ENCODE data around the gene GTPBP10. TPM values are rescaled to one million over a fixed set of nuclear protein-coding genes. Genes with fewer than 3 reads are reported as not detected.

The GTPBP10 gene
- total and polyA plus RNA-seq, 12 donors, result 7.2 to 32.8 (median 22.0) TPM

DNA sequence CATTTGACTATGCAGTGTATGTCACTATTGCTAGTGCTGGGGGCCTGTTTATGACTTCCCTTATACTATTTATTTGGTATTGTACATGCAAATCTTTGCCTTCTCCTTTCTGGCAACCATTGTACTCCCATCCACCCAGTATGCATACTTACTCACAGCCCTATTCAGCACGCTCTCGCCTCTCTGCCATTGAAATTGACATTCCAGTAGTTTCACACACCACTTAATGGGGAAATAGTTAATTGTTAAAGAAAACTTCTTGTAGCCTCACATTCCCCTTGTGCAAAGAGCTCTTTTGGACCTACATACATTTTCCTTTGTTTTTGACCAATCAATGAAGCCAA is 66.6 kb downstream of the GTPBP10 start:
- TF ChIP-seq, protein P1, sequence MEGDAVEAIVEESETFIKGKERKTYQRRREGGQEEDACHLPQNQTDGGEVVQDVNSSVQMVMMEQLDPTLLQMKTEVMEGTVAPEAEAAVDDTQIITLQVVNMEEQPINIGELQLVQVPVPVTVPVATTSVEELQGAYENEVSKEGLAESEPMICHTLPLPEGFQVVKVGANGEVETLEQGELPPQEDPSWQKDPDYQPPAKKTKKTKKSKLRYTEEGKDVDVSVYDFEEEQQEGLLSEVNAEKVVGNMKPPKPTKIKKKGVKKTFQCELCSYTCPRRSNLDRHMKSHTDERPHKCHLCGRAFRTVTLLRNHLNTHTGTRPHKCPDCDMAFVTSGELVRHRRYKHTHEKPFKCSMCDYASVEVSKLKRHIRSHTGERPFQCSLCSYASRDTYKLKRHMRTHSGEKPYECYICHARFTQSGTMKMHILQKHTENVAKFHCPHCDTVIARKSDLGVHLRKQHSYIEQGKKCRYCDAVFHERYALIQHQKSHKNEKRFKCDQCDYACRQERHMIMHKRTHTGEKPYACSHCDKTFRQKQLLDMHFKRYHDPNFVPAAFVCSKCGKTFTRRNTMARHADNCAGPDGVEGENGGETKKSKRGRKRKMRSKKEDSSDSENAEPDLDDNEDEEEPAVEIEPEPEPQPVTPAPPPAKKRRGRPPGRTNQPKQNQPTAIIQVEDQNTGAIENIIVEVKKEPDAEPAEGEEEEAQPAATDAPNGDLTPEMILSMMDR (IDR thresholded peaks at IDR 0.05), result no peak
- TF ChIP-seq POLR2A (IDR thresholded peaks at IDR 0.05), result no peak
- no peaks in the 10 kb centered on the region for H3K27me3 ChIP-seq
- no peak for DNase-seq
- H3K27ac ChIP-seq, result no peak overlapping the region
- H3K36me3 ChIP-seq (replicated peaks in 1 of 2), result peaks cover 0 to 21% of the 10 kb centered on the region in 2 donors
- no peak overlapping the region for H3K4me3 ChIP-seq
- WGBS, 4 donors, result 93 to 99% (median 97%) methylated on average over 2 of the region's 2 CpGs
- no peaks in the 10 kb centered on the region for H3K9me3 ChIP-seq (replicated peaks in 1 of 3)
- intact Hi-C loops (cut with DNase I), result no loop called here
- peaks cover 0 to 16% of the 10 kb centered on the region in 2 donors for H3K4me1 ChIP-seq (replicated peaks in 1 of 2)

DNA sequence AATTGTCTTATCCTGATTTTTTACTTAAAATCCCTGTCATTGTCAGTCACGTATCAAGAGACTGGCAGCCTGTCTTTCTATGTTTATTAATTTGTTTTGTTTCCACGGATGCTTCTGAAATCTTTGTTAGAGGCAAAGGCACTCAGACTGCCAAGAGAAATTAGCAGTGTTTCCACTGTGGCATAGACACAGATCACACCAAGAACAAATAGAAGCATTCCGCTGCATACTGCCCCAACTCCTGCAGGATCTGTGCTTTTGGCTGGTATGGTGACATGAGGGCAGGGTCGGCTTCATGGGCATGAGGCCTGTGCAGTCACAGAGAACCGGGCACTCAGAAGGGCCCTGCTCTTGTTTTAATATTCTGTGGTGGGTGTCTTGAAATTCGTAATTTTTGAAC is 75.1 kb downstream of the GTPBP10 start:
- TF ChIP-seq POLR2A (IDR thresholded peaks at IDR 0.05), result no peak
- TF ChIP-seq, protein P1 (IDR thresholded peaks at IDR 0.05), result no peak
- H3K9me3 ChIP-seq (replicated peaks in 1 of 3), result no peaks in the 10 kb centered on the region
- WGBS, 4 donors, result 87 to 94% (median 90%) methylated on average over 6 of the region's 6 CpGs
- no peak overlapping the region for H3K4me3 ChIP-seq
- no peaks in the 10 kb centered on the region for H3K36me3 ChIP-seq (replicated peaks in 1 of 2)
- intact Hi-C loops (cut with DNase I), result loop anchor here in 1 of 2 donors (10.0 kb wide), 1 partner anchor 177 kb away; the partner anchor contains the start of gene CFAP69
- H3K27ac ChIP-seq, result no peak overlapping the region
- no peaks in the 10 kb centered on the region for H3K4me1 ChIP-seq (replicated peaks in 1 of 2)
- DNase-seq, result no peak
- no peaks in the 10 kb centered on the region for H3K27me3 ChIP-seq

DNA sequence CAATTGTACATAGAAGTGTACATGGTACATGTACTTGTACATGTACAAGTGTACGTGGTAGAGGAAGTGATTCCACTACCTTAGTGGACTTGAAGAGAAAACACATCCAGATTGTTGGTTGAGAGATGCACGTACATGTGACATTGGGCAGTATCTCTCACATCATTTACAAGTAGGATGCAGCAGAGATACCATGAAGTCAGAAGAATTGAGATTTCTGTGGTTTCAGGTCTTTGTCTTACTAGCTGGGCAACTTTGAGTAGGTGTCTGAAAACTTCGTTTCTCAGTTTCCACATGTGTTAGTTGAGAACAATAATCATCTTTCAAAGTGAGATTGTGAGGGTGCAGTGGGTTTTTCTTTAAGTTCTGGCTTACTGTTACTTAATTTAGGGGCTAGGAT is 78.2 kb downstream of the GTPBP10 start:
- H3K36me3 ChIP-seq (replicated peaks in 1 of 2), result no peaks in the 10 kb centered on the region
- no peak for DNase-seq
- H3K27ac ChIP-seq, result no peak overlapping the region
- no peaks in the 10 kb centered on the region for H3K9me3 ChIP-seq (replicated peaks in 1 of 3)
- no peaks in the 10 kb centered on the region for H3K27me3 ChIP-seq
- no peaks in the 10 kb centered on the region for H3K4me1 ChIP-seq (replicated peaks in 1 of 2)
- no peak for TF ChIP-seq POLR2A (IDR thresholded peaks at IDR 0.05)
- TF ChIP-seq, protein P1 (IDR thresholded peaks at IDR 0.05), result no peak
- H3K4me3 ChIP-seq, result no peak overlapping the region
- 87 to 90% (median 89%) methylated on average over 3 of the region's 3 CpGs for WGBS, 4 donors
- intact Hi-C loops (cut with DNase I), result loop anchor here in 1 of 2 donors (10.0 kb wide), 1 partner anchor 180 kb away; the partner anchor contains the start of gene CFAP69

DNA sequence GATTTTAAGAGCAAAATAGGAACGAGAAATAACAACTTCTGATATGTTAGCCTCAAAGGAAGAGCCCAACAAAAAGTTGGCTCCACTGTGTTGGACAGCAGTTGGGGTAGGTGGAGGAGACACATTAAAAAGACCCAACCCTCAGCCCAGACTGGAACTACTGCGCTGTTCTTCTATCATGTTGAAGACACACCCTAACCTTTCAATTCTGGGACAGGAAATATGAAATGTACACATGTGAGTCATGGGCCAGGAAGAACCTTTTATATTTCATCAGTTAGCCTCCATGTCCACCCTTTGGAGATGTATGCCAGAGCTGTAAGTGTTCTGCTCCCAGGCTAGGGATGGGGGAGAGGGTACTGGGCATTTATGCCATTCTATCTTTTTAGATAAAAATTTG is 78.9 kb downstream of the GTPBP10 start:
- Histone ChIP-seq H3K4me1 (replicated peaks in 1 of 2) (no peaks in the 10 kb centered on the region), H3K36me3 (replicated peaks in 1 of 2) (no peaks in the 10 kb centered on the region), H3K9me3 (replicated peaks in 1 of 3) (no peaks in the 10 kb centered on the region), H3K4me3 (no peak overlapping the region), H3K27me3 (no peaks in the 10 kb centered on the region), H3K27ac (no peak overlapping the region)
- no peak for TF ChIP-seq POLR2A (IDR thresholded peaks at IDR 0.05)
- TF ChIP-seq, protein P1 (IDR thresholded peaks at IDR 0.05), result no peak
- 44 to 92% (median 71%) methylated on average over 2 of the region's 2 CpGs for WGBS, 4 donors
- no peak for DNase-seq
- intact Hi-C loops (cut with DNase I), result loop anchor here in 1 of 2 donors (10.0 kb wide), 1 partner anchor 181 kb away; the partner anchor contains the start of gene CFAP69
